ENCODE measurements around the gene MDFI.

DNA sequence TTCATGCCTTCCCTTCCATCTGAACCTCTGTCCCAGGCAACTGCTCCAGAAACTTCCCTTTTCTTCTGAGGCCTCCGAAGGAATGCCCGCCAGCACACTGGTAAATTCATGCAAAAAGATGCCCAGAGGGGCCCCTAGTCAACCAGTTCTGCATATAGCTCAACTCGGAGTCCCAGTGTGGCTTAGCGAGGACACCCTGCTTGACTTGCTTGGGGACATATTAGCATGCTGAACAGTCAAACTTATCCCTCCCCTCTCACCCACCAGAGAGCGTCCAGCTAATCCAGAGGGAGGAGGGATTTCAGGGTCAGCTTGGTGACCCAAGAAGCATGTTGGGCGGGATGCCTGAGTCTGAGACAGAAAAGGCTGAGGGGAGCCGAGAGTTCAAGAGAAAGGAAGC is 23.0 kb upstream of the MDFI start:
- TF ChIP-seq, protein P1, sequence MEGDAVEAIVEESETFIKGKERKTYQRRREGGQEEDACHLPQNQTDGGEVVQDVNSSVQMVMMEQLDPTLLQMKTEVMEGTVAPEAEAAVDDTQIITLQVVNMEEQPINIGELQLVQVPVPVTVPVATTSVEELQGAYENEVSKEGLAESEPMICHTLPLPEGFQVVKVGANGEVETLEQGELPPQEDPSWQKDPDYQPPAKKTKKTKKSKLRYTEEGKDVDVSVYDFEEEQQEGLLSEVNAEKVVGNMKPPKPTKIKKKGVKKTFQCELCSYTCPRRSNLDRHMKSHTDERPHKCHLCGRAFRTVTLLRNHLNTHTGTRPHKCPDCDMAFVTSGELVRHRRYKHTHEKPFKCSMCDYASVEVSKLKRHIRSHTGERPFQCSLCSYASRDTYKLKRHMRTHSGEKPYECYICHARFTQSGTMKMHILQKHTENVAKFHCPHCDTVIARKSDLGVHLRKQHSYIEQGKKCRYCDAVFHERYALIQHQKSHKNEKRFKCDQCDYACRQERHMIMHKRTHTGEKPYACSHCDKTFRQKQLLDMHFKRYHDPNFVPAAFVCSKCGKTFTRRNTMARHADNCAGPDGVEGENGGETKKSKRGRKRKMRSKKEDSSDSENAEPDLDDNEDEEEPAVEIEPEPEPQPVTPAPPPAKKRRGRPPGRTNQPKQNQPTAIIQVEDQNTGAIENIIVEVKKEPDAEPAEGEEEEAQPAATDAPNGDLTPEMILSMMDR (IDR thresholded peaks at IDR 0.05 in 4 of 5, conservative IDR thresholded peaks at IDR 0.05 in 1 of 5) = no peak
- TF ChIP-seq POLR2A (IDR thresholded peaks at IDR 0.05) = no peak
